HCT116 (cell line): ENCODE results near the gene DUXA. TPM values are rescaled to one million over a fixed set of nuclear protein-coding genes. Genes with fewer than 3 reads are reported as not detected.

Experiments used
- ATAC-seq: fragments of 200-7000 bp; cut with Tn5 transposase; 2 replicates; pipeline ENCODE4 v1.9.1; 2020; ENCODE audit warnings: mild to moderate bottlenecking, moderate library complexity
- BruUV-seq: library from RNA; stranded (reverse); fragments of 400-500 nt; replicated peaks from 2 replicates; lab custom pipeline; 2021; lab: Mats Ljungman, UMichigan
- CTCF ChIA-PET: fragments of 300-600 bp; sonication (Branson Sonifier 250); formaldehyde crosslinking; loops from one replicate; lab custom pipeline; 2021; ENCODE audit warnings: antibody characterized with exemption; lab: Charles Lee
- POLR2A ChIA-PET: fragments of 300-600, 350-600 bp; sonication (Branson Sonifier 250); formaldehyde crosslinking; loops from one replicate; lab custom pipeline; 2021; ENCODE audit warnings: antibody characterized with exemption; lab: Charles Lee
- RAD21 ChIA-PET, 2 experiments: fragments of 300-600 bp; sonication (Branson Sonifier 250); formaldehyde crosslinking; loops; one replicate each; lab custom pipeline; 2023; ENCODE audit warnings: low total read pairs in 2 of 2; ENCODE audit not compliant: uncharacterized antibody in 2 of 2, unreplicated experiment in 2 of 2, low non-redundant PET in 1 of 2; lab: Charles Lee
- DNase-seq: peaks from one replicate; pipeline ENCODE4 v3.0.0-alpha.2; 2010; ENCODE audit warnings: low read depth, low spot score
- H2AFZ ChIP-seq: fragments of 200-600 bp; shearing (Covaris generic), sonication (generic); 2 replicates; pipeline ENCODE4 v1.6.1; 2017; ENCODE audit warnings: low read depth, mixed run types, mixed read lengths, antibody characterized with exemption, low read length; ENCODE audit not compliant: poor library complexity, severe bottlenecking
- H3K27ac ChIP-seq: 2 replicates; pipeline ENCODE4 v1.5.1; 2012; ENCODE audit warnings: low read depth, low read length
- H3K27me3 ChIP-seq: fragments of 200-600 bp; sonication (generic); 2 replicates; pipeline ENCODE4 v1.6.1; 2016; ENCODE audit warnings: mixed run types, low read length, mixed read lengths; ENCODE audit not compliant: insufficient read depth
- H3K36me3 ChIP-seq, 2 experiments: fragments of 200-500 bp in 1 of 2; fragments of 200-600 bp in 1 of 2; sonication (Bioruptor generic) in 1 of 2; sonication (generic) in 1 of 2; 2 replicates each; pipeline versions ENCODE4 v1.5.1 to v1.6.1; 2014 to 2016; ENCODE audit warnings: low read length in 2 of 2, inconsistent platforms in 1 of 2, mixed read lengths in 1 of 2, mixed run types in 1 of 2; ENCODE audit not compliant: insufficient read depth in 2 of 2, control insufficient read depth in 1 of 2
- H3K4me1 ChIP-seq, 2 experiments: fragments of 200-600 bp in 1 of 2; sonication (generic) in 1 of 2; 2 replicates each; pipeline versions ENCODE4 v1.5.1 to v1.6.1; 2012 to 2017; ENCODE audit warnings: low read length in 2 of 2, inconsistent platforms in 1 of 2, mild to moderate bottlenecking in 1 of 2, mixed read lengths in 1 of 2, mixed run types in 1 of 2, moderate library complexity in 1 of 2; ENCODE audit not compliant: insufficient read depth in 2 of 2, control insufficient read depth in 1 of 2
- H3K4me2 ChIP-seq: fragments of 200-600 bp; sonication (generic); 2 replicates; pipeline ENCODE4 v1.6.1; 2017; ENCODE audit warnings: mixed run types, low read length, mixed read lengths
- H3K4me3 ChIP-seq, 2 experiments: fragments of 200-600 bp in 1 of 2; sonication (generic) in 1 of 2; replicated peaks in 1 of 2; 2 replicates each; pipeline ENCODE4 v1.5.1; 2011 to 2016; ENCODE audit warnings: low read length in 2 of 2, control low read depth in 1 of 2, low read depth in 1 of 2, mild to moderate bottlenecking in 1 of 2, mixed read lengths in 1 of 2, mixed run types in 1 of 2
- H3K79me2 ChIP-seq: fragments of 200-600 bp; sonication (generic); 2 replicates; pipeline ENCODE4 v1.6.1; 2017; ENCODE audit warnings: mild to moderate bottlenecking, mixed run types, low read length, moderate library complexity, mixed read lengths; ENCODE audit not compliant: insufficient read depth
- H3K9ac ChIP-seq: fragments of 200-600 bp; sonication (generic); 2 replicates; pipeline ENCODE4 v1.6.1; 2016; ENCODE audit warnings: low read length, mixed read lengths
- H3K9me2 ChIP-seq: fragments of 200-600 bp; sonication (generic), shearing (Covaris generic); 2 replicates; pipeline ENCODE4 v1.6.1; 2017; ENCODE audit warnings: mixed run types, mild to moderate bottlenecking, moderate library complexity; ENCODE audit not compliant: insufficient read depth
- H3K9me3 ChIP-seq, 2 experiments: fragments of 200-500 bp in 1 of 2; fragments of 200-600 bp in 1 of 2; sonication (Bioruptor generic) in 1 of 2; sonication (generic) in 1 of 2; 2 replicates each; pipeline ENCODE4 v1.6.1; 2014 to 2017; ENCODE audit warnings: low read length in 2 of 2, mixed read lengths in 2 of 2, inconsistent platforms in 1 of 2, low read depth in 1 of 2, mild to moderate bottlenecking in 1 of 2, mixed run types in 1 of 2, moderate library complexity in 1 of 2; ENCODE audit not compliant: control insufficient read depth in 1 of 2, insufficient read depth in 1 of 2
- H4K20me1 ChIP-seq: fragments of 200-600 bp; sonication (generic), shearing (Covaris generic); 2 replicates; pipeline ENCODE4 v1.6.1; 2017; ENCODE audit warnings: mixed run types, mild to moderate bottlenecking, moderate library complexity; ENCODE audit not compliant: insufficient read depth
- CBX3 ChIP-seq: IDR thresholded peaks from 2 replicates; pipeline ENCODE4 v1.6.1; 2012; ENCODE audit warnings: low read depth
- EZH2phosphoT487 ChIP-seq: fragments of 200-600 bp; IDR thresholded peaks from 2 replicates; pipeline ENCODE4 v1.6.1; 2018; ENCODE audit warnings: antibody characterized with exemption, borderline replicate concordance
- REST ChIP-seq: IDR thresholded peaks from 2 replicates; pipeline ENCODE4 v1.6.1; 2012; ENCODE audit warnings: low read depth
- YY1 ChIP-seq: IDR thresholded peaks from 2 replicates; pipeline ENCODE4 v1.6.1; 2011; ENCODE audit warnings: low read length, low read depth, moderate library complexity, mild to moderate bottlenecking; ENCODE audit not compliant: insufficient replicate concordance; ENCODE audit errors: extremely low read depth
- ZNF274 ChIP-seq: fragments of 200-500 bp; sonication (Bioruptor generic); IDR thresholded peaks from 2 replicates; pipeline ENCODE4 v1.6.1; 2014; ENCODE audit warnings: mild to moderate bottlenecking, low read depth, low read length, inconsistent platforms
- intact Hi-C: fragments of 100-400 bp; cut with micrococcal nuclease; formaldehyde crosslinking; loops from 2 replicates; pipeline ENCODE4 v1.10.0; 2022
- total RNA-seq: library from RNA; stranded (reverse); gene quantifications from one replicate; pipeline ENCODE4 v1.2.1, GENCODE V29; 2021; ENCODE audit not compliant: unreplicated experiment

The DUXA gene
- total RNA-seq, 1 experiment from 2014 or later = not detected

- BruUV-seq = no TSS peak
- DNase-seq = no peak
- Histone ChIP-seq H4K20me1 (no peaks in the 10 kb centered on the region), H3K4me2 (no peak overlapping the region), H3K9ac (no peak overlapping the region), H3K4me1 (no peaks in the 10 kb centered on the region), H3K36me3 (no peaks in the 10 kb centered on the region), H3K4me3 (no peak overlapping the region), H3K9me3 (peaks cover 0 to under 1% of the 10 kb centered on the region in 2 experiments; a peak in 1 of 4 replicates), H3K9me2 (no peaks in the 10 kb centered on the region), H3K79me2 (no peaks in the 10 kb centered on the region), H2AFZ (no peak overlapping the region), H3K27me3 (no peaks in the 10 kb centered on the region), H3K27ac (no peak overlapping the region)
- intact Hi-C loops = no loop called here
- ChIA-PET RAD21 (no interaction called here), CTCF (no interaction called here), POLR2A (no interaction called here)
- ATAC-seq = no peak
- TF ChIP-seq REST (no peak), YY1 (no peak), EZH2phosphoT487 (no peak), CBX3 (no peak)
These were observed 5.2 kb downstream of the DUXA start for GRCh38 chr19:57161985-57162539.

- Histone ChIP-seq H3K4me1 (no peaks in the 10 kb centered on the region), H3K27me3 (no peaks in the 10 kb centered on the region), H4K20me1 (no peaks in the 10 kb centered on the region), H3K9me3 (no peaks in the 10 kb centered on the region; a peak in 1 of 4 replicates), H3K4me3 (no peak overlapping the region), H3K9ac (no peak overlapping the region), H3K27ac (no peak overlapping the region), H2AFZ (no peak overlapping the region), H3K4me2 (no peak overlapping the region), H3K79me2 (no peaks in the 10 kb centered on the region), H3K9me2 (no peaks in the 10 kb centered on the region), H3K36me3 (no peaks in the 10 kb centered on the region)
- intact Hi-C loops = no loop called here
- CTCF ChIA-PET = no interaction called here
- no peak for ATAC-seq
- RAD21 ChIA-PET = no interaction called here
- TF ChIP-seq YY1 (no peak), ZNF274 (no peak)
- POLR2A ChIA-PET = no interaction called here
- BruUV-seq = no TSS peak
- DNase-seq = no peak
These were observed 14.4 kb downstream of the DUXA start for GRCh38 chr19:57152921-57153320.
